Measurements from ENCODE around the gene FBXO36. TPM values are rescaled to one million over a fixed set of nuclear protein-coding genes. Genes with fewer than 3 reads are reported as not detected.

FBXO36 gene
- total and polyA plus RNA-seq, 2 of the 8 experiments (the other 6 are each of a cell fraction or from before 2014, with no cell fraction given), result 3.4 TPM

DNA sequence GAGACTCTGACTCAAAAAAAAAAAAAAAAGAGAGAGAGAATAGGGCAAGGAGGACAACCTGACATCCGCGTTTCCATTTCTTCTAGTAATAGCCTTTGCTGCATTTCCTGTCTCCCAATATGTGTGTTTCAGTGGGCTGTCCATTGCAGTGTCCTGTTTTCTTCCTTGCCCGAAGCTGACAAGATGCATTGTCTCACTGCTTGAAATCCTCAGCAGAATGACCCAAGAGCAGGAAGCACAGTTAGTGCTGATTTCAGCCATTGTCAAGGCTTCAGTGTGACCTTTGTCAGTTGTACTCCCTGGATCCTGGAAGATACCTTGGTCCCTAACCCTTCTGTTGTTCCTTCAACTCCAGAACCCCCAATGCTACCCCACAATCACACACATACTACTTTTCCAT is 75.3 kb downstream of the FBXO36 start:
- Histone ChIP-seq H3K79me2 (ENCODE audit: control insufficient read depth in 1 of 2, insufficient read depth in 2 of 2, low read length in 2 of 2) (no peaks in the 10 kb centered on the region), H3K79me1 (ENCODE audit: low read depth, low read length) (no peaks in the 10 kb centered on the region), H4K91ac (replicated peaks; ENCODE audit: insufficient read length, low read length) (no peak overlapping the region), H3K23ac (ENCODE audit: insufficient read length) (no peak overlapping the region), H3K27ac (ENCODE audit: low read depth, low read length) (no peak overlapping the region), H2BK20ac (ENCODE audit: low read length) (no peak overlapping the region), H2BK15ac (ENCODE audit: low read length) (no peak overlapping the region), H3K4ac (replicated peaks; ENCODE audit: insufficient read length, low read depth, low read length) (no peak overlapping the region), H3K14ac (ENCODE audit: insufficient read length) (no peak overlapping the region), H3K9me3 (ENCODE audit: insufficient read depth in 2 of 2, low read depth in 1 of 2, low read length in 1 of 2) (no peaks in the 10 kb centered on the region), H3K9ac (replicated peaks in 1 of 4; ENCODE audit: extremely low read depth in 1 of 4, low read depth in 3 of 4, low read length in 3 of 4) (no peak overlapping the region), H3K4me3 (ENCODE audit: extremely low read depth in 1 of 4, insufficient read depth in 2 of 4, low read depth in 3 of 4, low read length in 4 of 4) (no peak overlapping the region), H4K20me1 (replicated peaks in 1 of 2; ENCODE audit: control insufficient read depth in 1 of 2, insufficient read depth in 2 of 2, low read length in 2 of 2) (no peaks in the 10 kb centered on the region), H2BK5ac (ENCODE audit: low read depth, low read length) (no peak overlapping the region), H3K23me2 (ENCODE audit: low read depth, low read length) (no peaks in the 10 kb centered on the region), H3K36me3 (ENCODE audit: control insufficient read depth in 2 of 4, insufficient read depth in 4 of 4, low read length in 3 of 4) (no peaks in the 10 kb centered on the region; a peak in 1 of 8 replicates), H2AFZ (ENCODE audit: low read length) (no peak overlapping the region), H4K8ac (ENCODE audit: extremely low read depth, insufficient read depth, low read length) (no peak overlapping the region), H2AK5ac (ENCODE audit: low read depth, low read length) (no peak overlapping the region), H3K4me1 (replicated peaks in 1 of 4; ENCODE audit: control insufficient read depth in 3 of 4, insufficient read depth in 4 of 4, low read length in 3 of 4) (no peaks in the 10 kb centered on the region), H2BK120ac (replicated peaks; ENCODE audit: low read depth, low read length) (no peak overlapping the region), H3K4me2 (ENCODE audit: insufficient read depth in 1 of 2, low read depth in 2 of 2, low read length in 2 of 2) (no peak overlapping the region), H3K18ac (ENCODE audit: extremely low read depth, low read length) (no peak overlapping the region), H4K5ac (ENCODE audit: insufficient read length, low read depth, low read length) (no peak overlapping the region), H3K27me3 (replicated peaks in 1 of 4; ENCODE audit: control insufficient read depth in 3 of 4, extremely low read depth in 1 of 4, insufficient read depth in 3 of 4, low read length in 3 of 4) (no peaks in the 10 kb centered on the region), H2BK12ac (ENCODE audit: low read depth, low read length) (no peak overlapping the region), H3K56ac (replicated peaks; ENCODE audit: insufficient read length, low read depth, low read length) (no peak overlapping the region)
- CTCF ChIA-PET (ENCODE audit: partially characterized antibody), result interaction anchor here (1.1 kb wide), 1 partner anchor 11 kb away, joined by 3 read pairs; no protein-coding TSS in a partner anchor
- WGBS, 2 experiments (ENCODE audit: extremely low coverage in 1 of 2, insufficient coverage in 1 of 2, insufficient read length in 1 of 2, insufficient replicate concordance in 2 of 2, low coverage in 1 of 2, low lambda C conversion rate in 2 of 2, missing lambda C conversion rate in 1 of 2), result 85% methylated on average over 3 of the region's 3 CpGs; no CpG with 5 or more reads in 1 of the 2 experiments
- TF ChIP-seq SUZ12 (IDR thresholded peaks at IDR 0.05; ENCODE audit: low read length), result no peak
- no peak for TF ChIP-seq NANOG (IDR thresholded peaks at IDR 0.05; ENCODE audit: insufficient read depth, low read depth, low read length, poor library complexity, severe bottlenecking)
- no peak for TF ChIP-seq BACH1 (IDR thresholded peaks at IDR 0.05; ENCODE audit: low read length)
- DNase-seq (ENCODE audit: low read depth in 1 of 2, low spot score in 2 of 2) (no peak), FAIRE-seq (no peak)
- POLR2A ChIA-PET (ENCODE audit: partially characterized antibody), result no interaction called here
